ENCODE data around the gene LRMDA.

The LRMDA gene

DNA sequence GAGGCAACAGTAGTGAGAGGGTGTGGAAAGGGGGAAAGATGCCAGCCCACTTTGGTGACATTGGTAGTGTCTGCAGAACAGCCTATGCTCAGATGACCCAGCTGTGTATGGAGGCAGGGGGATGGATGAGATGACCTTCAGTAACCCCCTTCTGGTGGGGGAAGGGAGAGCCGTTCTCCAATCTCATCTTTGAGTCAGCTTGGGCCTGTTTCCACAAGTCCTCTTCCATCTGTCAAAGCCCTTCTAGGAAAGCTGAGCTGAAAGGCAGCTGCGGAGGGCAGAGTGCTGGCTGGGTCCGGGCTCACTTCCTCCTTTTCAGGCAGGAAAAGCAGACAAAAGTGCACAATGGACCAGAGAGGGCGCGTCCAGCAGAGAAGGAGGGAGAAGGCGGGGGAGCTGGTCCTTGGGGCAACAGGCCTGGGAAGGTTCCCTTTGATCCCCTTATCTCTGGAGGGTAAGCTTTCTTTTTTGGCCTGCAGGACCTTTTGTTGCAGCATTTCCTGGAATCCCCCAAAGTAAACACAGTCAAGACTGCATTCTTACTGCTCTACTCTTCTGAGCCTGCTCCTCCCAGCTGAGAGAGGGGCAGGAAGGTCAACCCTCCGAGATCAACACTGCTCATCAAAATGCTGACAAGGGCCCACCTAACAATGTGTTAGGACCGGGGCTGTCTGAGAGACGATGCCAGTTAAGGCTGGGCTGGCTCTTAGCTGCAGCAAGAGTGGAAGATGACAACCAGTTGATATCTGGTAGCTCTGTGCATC is 1.2 kb upstream of the LRMDA start:
- H3K27ac ChIP-seq, result no peak overlapping the region
- TF ChIP-seq, protein P1, sequence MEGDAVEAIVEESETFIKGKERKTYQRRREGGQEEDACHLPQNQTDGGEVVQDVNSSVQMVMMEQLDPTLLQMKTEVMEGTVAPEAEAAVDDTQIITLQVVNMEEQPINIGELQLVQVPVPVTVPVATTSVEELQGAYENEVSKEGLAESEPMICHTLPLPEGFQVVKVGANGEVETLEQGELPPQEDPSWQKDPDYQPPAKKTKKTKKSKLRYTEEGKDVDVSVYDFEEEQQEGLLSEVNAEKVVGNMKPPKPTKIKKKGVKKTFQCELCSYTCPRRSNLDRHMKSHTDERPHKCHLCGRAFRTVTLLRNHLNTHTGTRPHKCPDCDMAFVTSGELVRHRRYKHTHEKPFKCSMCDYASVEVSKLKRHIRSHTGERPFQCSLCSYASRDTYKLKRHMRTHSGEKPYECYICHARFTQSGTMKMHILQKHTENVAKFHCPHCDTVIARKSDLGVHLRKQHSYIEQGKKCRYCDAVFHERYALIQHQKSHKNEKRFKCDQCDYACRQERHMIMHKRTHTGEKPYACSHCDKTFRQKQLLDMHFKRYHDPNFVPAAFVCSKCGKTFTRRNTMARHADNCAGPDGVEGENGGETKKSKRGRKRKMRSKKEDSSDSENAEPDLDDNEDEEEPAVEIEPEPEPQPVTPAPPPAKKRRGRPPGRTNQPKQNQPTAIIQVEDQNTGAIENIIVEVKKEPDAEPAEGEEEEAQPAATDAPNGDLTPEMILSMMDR (conservative IDR thresholded peaks at IDR 0.05), result no peak

DNA sequence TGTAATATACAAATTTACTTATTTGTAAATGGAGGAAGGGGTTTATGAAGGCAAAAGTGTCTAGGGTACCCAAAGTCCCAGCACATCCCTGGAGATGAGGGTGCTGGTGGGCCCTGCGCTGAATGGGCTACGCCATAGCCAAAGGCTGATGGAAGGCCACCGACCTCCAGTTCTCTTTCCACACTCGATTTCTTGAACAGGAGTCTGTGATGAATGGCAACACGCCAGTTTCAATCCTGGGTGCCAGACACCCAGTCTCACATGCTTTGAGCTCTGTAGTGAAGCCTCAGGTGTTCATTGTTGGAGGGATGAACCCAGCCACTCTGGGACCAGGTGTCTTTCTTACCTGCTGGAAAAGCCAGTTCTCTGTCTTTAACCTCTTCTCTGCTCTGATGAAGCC is 752 bp downstream of the LRMDA start:
- TF ChIP-seq, protein P1 (conservative IDR thresholded peaks at IDR 0.05), result no peak
- H3K27ac ChIP-seq, result no peak overlapping the region

DNA sequence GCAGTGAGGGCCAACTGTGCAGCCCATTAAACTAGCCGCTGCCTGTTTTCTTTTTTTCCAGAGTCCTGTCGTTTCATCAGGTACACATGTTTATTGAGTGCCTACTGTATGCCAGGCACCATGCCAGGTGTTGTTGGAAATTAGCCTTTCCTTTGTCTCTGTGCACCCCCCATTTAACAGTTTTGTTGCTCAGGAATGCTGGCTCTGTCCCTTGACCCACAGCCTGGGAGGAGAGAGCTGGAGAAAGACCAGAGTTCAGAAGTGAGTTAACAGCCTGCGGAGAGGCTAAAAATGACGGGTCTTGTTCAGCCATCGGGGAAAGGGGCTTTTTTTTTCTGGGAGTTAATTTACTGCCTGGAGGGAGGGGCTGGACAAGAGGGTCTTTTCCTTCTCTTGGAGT is 1.3 kb downstream of the LRMDA start:
- TF ChIP-seq, protein P1 (conservative IDR thresholded peaks at IDR 0.05), result no peak

DNA sequence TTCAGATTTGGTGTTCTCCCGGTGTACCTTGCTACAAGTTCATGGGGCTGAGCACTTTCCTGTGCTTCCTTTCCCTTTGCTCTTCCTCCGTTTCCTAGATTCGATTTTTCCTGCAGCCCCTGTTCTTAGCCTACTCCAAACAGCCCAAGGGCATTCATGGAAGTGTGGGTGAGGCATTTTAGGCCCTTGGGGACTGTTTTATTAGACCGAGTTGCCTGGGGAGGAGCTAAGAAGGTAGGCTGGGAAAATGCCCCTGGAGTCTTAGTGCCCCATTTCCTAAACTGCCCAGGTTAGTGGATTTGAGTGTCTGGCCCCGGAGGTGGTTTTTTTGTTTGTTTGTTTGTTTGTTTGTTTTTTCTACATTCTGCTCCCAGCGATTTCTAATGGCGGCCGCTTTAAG is 1.8 kb downstream of the LRMDA start:
- TF ChIP-seq, protein P1 (conservative IDR thresholded peaks at IDR 0.05), result no peak

More for the DNA sequence above, 1.3 kb downstream of the LRMDA start:
- H3K27ac ChIP-seq, result no peak overlapping the region

DNA sequence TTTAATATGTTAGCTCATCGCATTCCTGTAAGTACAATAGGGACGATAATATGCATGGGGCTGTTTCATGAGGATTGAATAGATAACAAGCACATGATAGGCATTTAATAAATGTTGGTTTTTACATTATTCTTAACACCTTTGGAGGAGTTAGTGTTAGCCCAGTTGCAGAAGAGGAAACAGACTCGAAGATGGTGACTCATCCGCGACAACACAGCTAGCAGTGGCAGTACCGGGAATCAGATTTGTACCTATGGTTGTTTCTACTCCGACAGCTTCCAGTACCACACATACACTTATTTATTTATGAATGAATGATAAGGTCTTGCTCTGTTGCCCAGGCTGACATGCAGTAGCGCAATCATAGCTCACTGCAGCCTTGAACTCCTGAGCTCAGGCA is 2.9 kb downstream of the LRMDA start:
- TF ChIP-seq, protein P1 (conservative IDR thresholded peaks at IDR 0.05), result no peak
- no peak overlapping the region for H3K27ac ChIP-seq

More for the DNA sequence above, 1.8 kb downstream of the LRMDA start:
- H3K27ac ChIP-seq, result no peak overlapping the region

DNA sequence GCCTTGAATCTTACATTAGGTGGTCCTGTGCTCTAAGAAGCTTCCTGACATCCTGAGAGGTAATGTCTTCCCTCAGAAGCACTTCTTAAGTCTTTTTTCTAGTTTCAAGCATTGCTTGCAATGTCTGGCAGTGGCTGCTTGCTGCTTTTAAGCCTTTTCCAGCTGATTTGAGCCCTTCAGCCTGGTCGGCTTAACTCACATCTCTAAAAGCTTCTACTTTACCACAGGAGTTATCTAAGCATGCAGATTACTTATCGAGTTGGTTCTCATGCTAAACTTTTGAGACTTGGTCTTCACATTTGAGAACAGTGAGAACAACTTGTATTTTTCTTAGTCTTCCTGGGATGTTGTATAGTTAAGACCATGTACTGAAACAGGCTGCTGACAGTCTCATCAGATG is 3.9 kb downstream of the LRMDA start:
- TF ChIP-seq, protein P1 (conservative IDR thresholded peaks at IDR 0.05), result no peak
- no peak overlapping the region for H3K27ac ChIP-seq

DNA sequence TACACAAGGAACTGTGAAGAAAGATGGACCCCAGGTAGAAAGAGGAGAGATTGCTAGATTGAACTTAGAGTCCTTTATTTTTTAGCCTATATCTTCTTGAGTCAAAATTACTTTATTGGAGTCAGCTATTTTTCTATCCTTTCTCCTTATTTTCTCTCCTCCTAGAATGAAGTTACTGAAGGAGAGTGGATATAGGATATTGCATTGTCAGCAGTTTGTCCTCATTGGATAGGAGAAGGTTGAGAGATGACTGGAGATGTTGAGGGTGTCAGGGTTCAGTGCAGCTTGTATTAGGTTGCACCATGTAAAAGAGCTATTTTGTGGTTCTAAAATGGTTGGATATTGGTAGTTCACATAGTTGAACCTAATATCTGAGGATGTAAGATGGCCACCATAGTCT is 5.5 kb downstream of the LRMDA start:
- TF ChIP-seq, protein P1 (conservative IDR thresholded peaks at IDR 0.05), result no peak
- H3K27ac ChIP-seq, result no peak overlapping the region

All from VCaP (cell line).